Loucy (cell line): ENCODE measurements around the gene DAB1.

ENCODE experiments used
- H2AFZ ChIP-seq: fragments of 200-600 bp; sonication (generic); 2 replicates; pipeline ENCODE4 v1.6.0; 2016; ENCODE audit warnings: antibody characterized with exemption, mild to moderate bottlenecking, low read length, moderate library complexity
- H3F3A ChIP-seq: fragments of 200-600 bp; 2 replicates; pipeline ENCODE4 v1.6.0; 2016; ENCODE audit warnings: antibody characterized with exemption, low read depth, mild to moderate bottlenecking
- H3K27me3 ChIP-seq: fragments of 200-600 bp; sonication (generic); 2 replicates; pipeline ENCODE4 v1.6.1; 2014; ENCODE audit warnings: low read length, mild to moderate bottlenecking; ENCODE audit not compliant: insufficient read depth, poor library complexity, severe bottlenecking
- H3K36me3 ChIP-seq: fragments of 200-600 bp; sonication (generic); 2 replicates; pipeline ENCODE4 v1.6.1; 2016; ENCODE audit warnings: low read length; ENCODE audit not compliant: insufficient read depth
- H3K4me1 ChIP-seq: fragments of 200-600 bp; sonication (generic); 2 replicates; pipeline ENCODE4 v1.5.1; 2014; ENCODE audit warnings: low read length, mild to moderate bottlenecking; ENCODE audit not compliant: insufficient read depth, poor library complexity, severe bottlenecking
- H3K4me2 ChIP-seq: fragments of 200-600 bp; sonication (generic); 2 replicates; pipeline ENCODE4 v1.6.0; 2014; ENCODE audit warnings: antibody characterized with exemption, low read length, low read depth, mild to moderate bottlenecking; ENCODE audit not compliant: poor library complexity, severe bottlenecking
- H3K4me3 ChIP-seq: fragments of 200-600 bp; sonication (generic); 2 replicates; pipeline ENCODE4 v1.5.1; 2014; ENCODE audit warnings: low read length, mild to moderate bottlenecking, mixed read lengths; ENCODE audit not compliant: poor library complexity, severe bottlenecking
- H3K79me2 ChIP-seq: fragments of 200-600 bp; sonication (generic); 2 replicates; pipeline ENCODE4 v1.6.1; 2014; ENCODE audit warnings: low read length; ENCODE audit not compliant: insufficient read depth
- H3K9ac ChIP-seq: fragments of 200-600 bp; sonication (generic); 2 replicates; pipeline ENCODE4 v1.6.0; 2014; ENCODE audit warnings: mild to moderate bottlenecking, low read depth, low read length, moderate library complexity; ENCODE audit not compliant: poor library complexity, severe bottlenecking
- H3K9me2 ChIP-seq: fragments of 200-600 bp; sonication (generic); replicated peaks from 2 replicates; pipeline ENCODE4 v1.6.1; 2016; ENCODE audit warnings: low read depth, low read length, mixed read lengths
- H3K9me3 ChIP-seq: fragments of 200-600 bp; sonication (generic); 2 replicates; pipeline ENCODE4 v1.6.1; 2014; ENCODE audit warnings: mild to moderate bottlenecking, antibody characterized with exemption, low read length, low read depth; ENCODE audit not compliant: insufficient read depth
- H4K20me1 ChIP-seq: fragments of 200-600 bp; sonication (generic); 2 replicates; pipeline ENCODE4 v1.6.0; 2014; ENCODE audit warnings: antibody characterized with exemption, low read length, mild to moderate bottlenecking; ENCODE audit not compliant: insufficient read depth, poor library complexity, severe bottlenecking
- EZH2phosphoT487 ChIP-seq: fragments of 200-600 bp; IDR thresholded peaks from 2 replicates; pipeline ENCODE4 v1.6.1; 2018; ENCODE audit warnings: antibody characterized with exemption, mild to moderate bottlenecking, moderate library complexity, borderline replicate concordance
- TF ChIP-seq, protein P1 (sequence below): fragments of 200-600 bp; sonication (generic); conservative IDR thresholded peaks from 2 replicates; pipeline ENCODE4 v1.5.1; 2014; ENCODE audit warnings: mild to moderate bottlenecking, antibody characterized with exemption, low read length

The DAB1 gene

DNA sequence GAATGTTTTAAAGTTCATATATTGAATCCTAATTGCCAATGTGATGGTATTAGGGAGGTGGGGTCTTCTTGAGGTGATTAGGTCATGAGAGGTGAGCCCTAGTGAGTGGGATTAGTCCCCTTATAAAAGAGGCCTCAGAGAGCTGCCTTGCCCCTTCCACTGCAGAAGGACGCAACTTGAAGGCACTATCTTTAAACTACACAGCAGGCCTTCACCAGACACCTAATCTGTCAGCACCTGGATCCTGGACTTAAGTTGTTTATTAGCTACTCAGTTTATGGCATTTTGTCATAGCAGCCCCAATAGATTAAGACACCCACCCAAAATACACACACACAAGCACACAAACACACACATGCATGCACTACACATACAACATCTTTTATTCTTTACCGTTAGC lies 61.4 kb downstream of the DAB1 start:
- Histone ChIP-seq H3K36me3 (no peaks in the 10 kb centered on the region), H3K4me1 (no peaks in the 10 kb centered on the region), H3K9me2 (no peaks in the 10 kb centered on the region), H3K9me3 (no peaks in the 10 kb centered on the region), H3K4me3 (no peak overlapping the region), H3K27me3 (no peaks in the 10 kb centered on the region), H3F3A (no peaks in the 10 kb centered on the region), H3K9ac (no peak overlapping the region), H3K4me2 (no peak overlapping the region), H3K79me2 (no peaks in the 10 kb centered on the region), H4K20me1 (no peaks in the 10 kb centered on the region), H2AFZ (no peak overlapping the region)
- TF ChIP-seq, protein P1, sequence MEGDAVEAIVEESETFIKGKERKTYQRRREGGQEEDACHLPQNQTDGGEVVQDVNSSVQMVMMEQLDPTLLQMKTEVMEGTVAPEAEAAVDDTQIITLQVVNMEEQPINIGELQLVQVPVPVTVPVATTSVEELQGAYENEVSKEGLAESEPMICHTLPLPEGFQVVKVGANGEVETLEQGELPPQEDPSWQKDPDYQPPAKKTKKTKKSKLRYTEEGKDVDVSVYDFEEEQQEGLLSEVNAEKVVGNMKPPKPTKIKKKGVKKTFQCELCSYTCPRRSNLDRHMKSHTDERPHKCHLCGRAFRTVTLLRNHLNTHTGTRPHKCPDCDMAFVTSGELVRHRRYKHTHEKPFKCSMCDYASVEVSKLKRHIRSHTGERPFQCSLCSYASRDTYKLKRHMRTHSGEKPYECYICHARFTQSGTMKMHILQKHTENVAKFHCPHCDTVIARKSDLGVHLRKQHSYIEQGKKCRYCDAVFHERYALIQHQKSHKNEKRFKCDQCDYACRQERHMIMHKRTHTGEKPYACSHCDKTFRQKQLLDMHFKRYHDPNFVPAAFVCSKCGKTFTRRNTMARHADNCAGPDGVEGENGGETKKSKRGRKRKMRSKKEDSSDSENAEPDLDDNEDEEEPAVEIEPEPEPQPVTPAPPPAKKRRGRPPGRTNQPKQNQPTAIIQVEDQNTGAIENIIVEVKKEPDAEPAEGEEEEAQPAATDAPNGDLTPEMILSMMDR, result no peak
- TF ChIP-seq EZH2phosphoT487, result no peak

DNA sequence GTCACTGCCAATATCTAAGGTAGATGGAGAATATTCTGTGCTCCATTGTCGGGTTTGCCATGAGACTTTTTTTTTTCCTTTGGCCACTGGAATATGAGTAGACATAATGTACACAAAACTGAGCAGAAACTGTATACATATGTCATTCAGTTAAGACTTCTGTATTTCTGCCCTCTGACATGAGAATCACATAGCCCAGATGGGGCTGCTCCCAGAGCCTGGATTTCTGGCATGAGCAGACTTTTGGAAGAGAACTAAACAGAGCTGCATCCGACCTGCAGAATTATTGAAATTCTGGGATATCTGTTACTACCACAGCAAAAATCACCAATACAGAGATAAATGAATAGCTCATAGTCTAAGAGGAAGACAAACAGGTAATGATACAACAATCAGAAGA lies 62.3 kb downstream of the DAB1 start:
- H3K4me2 ChIP-seq, result no peak overlapping the region
- H2AFZ ChIP-seq, result no peak overlapping the region
- H4K20me1 ChIP-seq, result no peaks in the 10 kb centered on the region
- H3K9me2 ChIP-seq, result no peaks in the 10 kb centered on the region
- H3K4me3 ChIP-seq, result no peak overlapping the region
- H3K79me2 ChIP-seq, result no peaks in the 10 kb centered on the region
- no peak overlapping the region for H3K9ac ChIP-seq
- H3K4me1 ChIP-seq, result no peaks in the 10 kb centered on the region
- H3K36me3 ChIP-seq, result no peaks in the 10 kb centered on the region
- H3F3A ChIP-seq, result no peaks in the 10 kb centered on the region
- no peaks in the 10 kb centered on the region for H3K27me3 ChIP-seq
- TF ChIP-seq, protein P1, result no peak
- no peak for TF ChIP-seq EZH2phosphoT487
- no peaks in the 10 kb centered on the region for H3K9me3 ChIP-seq

DNA sequence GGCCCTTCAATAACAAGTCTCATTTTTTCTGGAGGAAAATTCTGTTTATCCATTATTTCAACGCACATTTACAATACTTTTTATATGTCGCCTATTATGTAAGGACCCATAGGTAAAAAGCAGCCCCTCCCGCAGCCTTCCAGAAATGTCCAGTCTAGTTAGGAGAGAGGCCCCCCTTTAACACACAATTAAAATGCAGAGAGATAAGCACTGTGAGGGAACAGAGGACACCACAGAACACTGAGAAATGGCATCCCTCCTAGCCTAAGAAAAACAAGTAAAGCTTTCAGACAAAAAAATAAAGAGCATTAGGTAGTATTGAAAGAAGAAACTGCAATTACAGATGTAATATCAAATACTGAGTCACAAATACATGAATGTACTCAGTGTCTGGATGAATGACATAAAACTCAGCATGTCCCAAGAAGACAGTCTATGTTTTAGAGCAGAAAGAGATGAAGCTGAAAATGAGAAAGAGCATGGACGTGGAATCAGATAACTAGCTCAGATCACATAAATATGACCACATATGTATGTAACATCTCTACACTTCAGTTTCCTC lies 62.9 kb downstream of the DAB1 start:
- H3K4me3 ChIP-seq, result no peak overlapping the region
- H3K9me3 ChIP-seq, result no peaks in the 10 kb centered on the region
- no peak overlapping the region for H3K4me2 ChIP-seq
- no peaks in the 10 kb centered on the region for H3K79me2 ChIP-seq
- H3K27me3 ChIP-seq, result no peaks in the 10 kb centered on the region
- no peaks in the 10 kb centered on the region for H4K20me1 ChIP-seq
- TF ChIP-seq EZH2phosphoT487, result no peak
- TF ChIP-seq, protein P1, result no peak
- no peak overlapping the region for H3K9ac ChIP-seq
- H3K4me1 ChIP-seq, result no peaks in the 10 kb centered on the region
- no peaks in the 10 kb centered on the region for H3K36me3 ChIP-seq
- H3F3A ChIP-seq, result no peaks in the 10 kb centered on the region
- H3K9me2 ChIP-seq, result no peaks in the 10 kb centered on the region
- no peak overlapping the region for H2AFZ ChIP-seq
